HG03469 (cell line): ENCODE measurements around the gene LRCOL1.

Source experiments
- ATAC-seq: cut with Tn5 transposase; IDR thresholded peaks from one replicate; pipeline ENCODE4 v1.9.1; 2021; ENCODE audit warnings: mild to moderate bottlenecking, moderate library complexity, moderate number of reproducible peaks; ENCODE audit not compliant: unreplicated experiment

Gene LRCOL1

GRCh38 chr12:132610051-132610759 lies at the start of gene LRCOL1:
TSS of gene LRCOL1 (minus strand) at chr12:132610582. CDS start at chr12:132606251, 4,331 bp downstream.
- no peak for ATAC-seq

GRCh38 chr12:132660052-132660451 lies 49.7 kb upstream of the LRCOL1 start:
- no peak for ATAC-seq

- ATAC-seq = no peak
Measured at GRCh38 chr12:132659146-132659545, 48.8 kb upstream of the LRCOL1 start.

GRCh38 chr12:132658149-132658894 lies 47.9 kb upstream of the LRCOL1 start:
- ATAC-seq = no peak

- no peak for ATAC-seq
Measured at GRCh38 chr12:132657004-132657727, 46.8 kb upstream of the LRCOL1 start.

- ATAC-seq = no peak
Measured at GRCh38 chr12:132653567-132654290, 43.3 kb upstream of the LRCOL1 start.

- ATAC-seq = no peak
Measured at GRCh38 chr12:132651444-132652100, 41.2 kb upstream of the LRCOL1 start.

GRCh38 chr12:132649226-132649945 lies 39.0 kb upstream of the LRCOL1 start:
- no peak for ATAC-seq

GRCh38 chr12:132648616-132649225 lies 38.3 kb upstream of the LRCOL1 start:
- no peak for ATAC-seq

- ATAC-seq = no peak
Measured at GRCh38 chr12:132647858-132648257, 37.5 kb upstream of the LRCOL1 start.

- no peak for ATAC-seq
Measured at GRCh38 chr12:132646850-132647249, 36.5 kb upstream of the LRCOL1 start.

- ATAC-seq = no peak
Measured at GRCh38 chr12:132642846-132643835, 32.8 kb upstream of the LRCOL1 start.

- no peak for ATAC-seq
Measured at GRCh38 chr12:132641811-132642650, 31.6 kb upstream of the LRCOL1 start.

- ATAC-seq = no peak
Measured at GRCh38 chr12:132640936-132641335, 30.6 kb upstream of the LRCOL1 start.

GRCh38 chr12:132639956-132640520 lies 29.7 kb upstream of the LRCOL1 start:
- no peak for ATAC-seq

GRCh38 chr12:132638541-132639408 lies 28.4 kb upstream of the LRCOL1 start:
- no peak for ATAC-seq
